ENCODE data around the gene DTL.

DTL gene

DNA sequence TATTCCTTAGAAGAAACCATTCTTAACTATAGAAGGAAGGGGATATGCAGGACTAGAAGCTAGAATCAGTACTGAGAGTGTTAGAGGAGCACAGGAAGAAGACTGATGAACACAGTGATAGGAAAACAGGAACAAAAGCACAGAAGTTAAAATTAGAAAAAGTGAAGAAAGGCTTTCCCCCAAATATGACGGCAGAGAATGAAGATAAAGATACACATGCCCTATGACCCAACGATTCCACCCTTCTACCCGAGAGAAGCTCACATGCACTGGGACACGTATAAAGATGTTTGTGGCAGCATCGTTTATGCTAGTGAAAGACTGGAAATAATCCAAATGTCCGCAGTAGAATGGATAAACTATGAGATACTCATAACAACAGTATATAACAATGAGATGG, 74.2 kb downstream of the DTL start:
- no peak overlapping the region for H3K4me3 ChIP-seq (ENCODE audit: low read length in 2 of 2)
- H3K27ac ChIP-seq (ENCODE audit: low read length), result no peak overlapping the region
- H3K27me3 ChIP-seq (ENCODE audit: control insufficient read depth in 1 of 2, insufficient read depth in 2 of 2, low read length in 2 of 2), result no peaks in the 10 kb centered on the region
- no peaks in the 10 kb centered on the region for H3K4me1 ChIP-seq (ENCODE audit: control insufficient read depth, insufficient read depth, low read length)
- H3K9ac ChIP-seq (ENCODE audit: low read length in 2 of 2), result no peak overlapping the region
- no peaks in the 10 kb centered on the region for H3K9me3 ChIP-seq (ENCODE audit: control insufficient read depth in 2 of 2, low read length in 2 of 2)
- H3K36me3 ChIP-seq (ENCODE audit: control insufficient read depth in 2 of 2, insufficient read depth in 2 of 2, low read length in 2 of 2), result no peaks in the 10 kb centered on the region

DNA sequence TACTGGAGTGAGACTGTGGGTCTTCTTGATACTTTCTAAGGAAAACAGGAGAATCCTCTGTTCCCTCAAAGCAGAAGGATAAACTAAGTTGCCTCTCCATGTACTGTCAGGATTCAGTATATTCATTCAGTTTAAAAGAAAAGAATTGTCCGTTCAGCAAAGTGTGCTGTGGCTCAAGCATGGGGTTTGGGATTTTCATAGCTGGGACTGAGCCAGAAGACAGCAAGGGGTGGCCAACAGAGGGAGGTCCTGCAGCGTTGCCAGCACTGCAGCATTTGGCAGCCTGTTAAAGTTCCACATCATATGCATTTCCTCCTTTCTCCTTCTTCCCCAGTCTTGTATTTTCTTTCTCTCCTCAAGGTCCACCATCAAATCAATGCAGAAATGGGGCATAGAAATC, 75.1 kb downstream of the DTL start:
- Histone ChIP-seq H3K4me3 (ENCODE audit: low read length in 2 of 2) (no peak overlapping the region), H3K9me3 (ENCODE audit: control insufficient read depth in 2 of 2, low read length in 2 of 2) (no peaks in the 10 kb centered on the region)

DNA sequence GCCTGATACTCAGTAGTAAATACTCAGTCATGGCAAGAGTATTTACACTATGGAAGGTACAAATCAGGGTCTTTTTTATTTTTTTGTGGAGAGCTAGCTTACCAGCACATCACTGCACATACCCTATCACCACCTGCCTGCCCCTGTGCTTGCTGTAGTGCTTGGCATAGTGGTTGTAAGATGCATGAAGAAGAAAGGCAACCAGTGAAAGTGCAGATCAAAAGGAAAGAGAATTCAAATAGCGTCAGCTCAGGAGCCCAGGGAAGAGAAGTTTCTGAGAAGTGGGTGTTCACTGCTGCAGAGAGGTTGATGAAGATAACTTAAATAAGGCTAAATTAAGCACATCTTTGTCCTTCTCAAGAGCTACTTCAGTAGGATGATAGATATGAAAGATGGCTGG, 76.0 kb downstream of the DTL start:
- H3K9ac ChIP-seq (ENCODE audit: low read length in 2 of 2), result no peak overlapping the region
- H3K4me1 ChIP-seq (ENCODE audit: control insufficient read depth, insufficient read depth, low read length), result no peaks in the 10 kb centered on the region
- H3K4me3 ChIP-seq (ENCODE audit: low read length in 2 of 2), result no peak overlapping the region

More for the DNA sequence above, 75.1 kb downstream of the DTL start:
- Histone ChIP-seq H3K27me3 (ENCODE audit: control insufficient read depth in 1 of 2, insufficient read depth in 2 of 2, low read length in 2 of 2) (no peaks in the 10 kb centered on the region), H3K36me3 (ENCODE audit: control insufficient read depth in 2 of 2, insufficient read depth in 2 of 2, low read length in 2 of 2) (no peaks in the 10 kb centered on the region), H3K27ac (ENCODE audit: low read length) (no peak overlapping the region), H3K9ac (ENCODE audit: low read length in 2 of 2) (no peak overlapping the region), H3K4me1 (ENCODE audit: control insufficient read depth, insufficient read depth, low read length) (no peaks in the 10 kb centered on the region)

DNA sequence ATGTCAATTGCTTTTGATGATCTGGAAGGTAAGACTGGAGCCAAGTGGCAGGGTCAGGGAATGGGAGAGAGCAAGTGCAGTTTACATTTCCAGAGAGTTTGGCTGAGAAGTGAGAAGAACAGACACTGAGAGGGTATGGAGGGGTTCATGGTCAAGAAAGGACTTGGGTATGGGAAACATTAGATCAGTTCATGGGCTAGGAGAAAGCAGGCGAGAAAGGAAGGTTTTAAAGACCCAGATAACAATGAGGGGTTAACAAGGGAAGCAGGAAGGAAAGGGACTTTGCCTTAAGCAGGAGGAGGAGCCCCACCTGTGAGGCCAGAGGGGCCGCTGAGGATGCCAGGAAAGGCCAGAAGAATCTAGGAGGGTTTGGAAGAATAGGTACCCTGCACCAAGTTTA, 78.2 kb downstream of the DTL start:
- no peaks in the 10 kb centered on the region for H3K9me3 ChIP-seq (ENCODE audit: control insufficient read depth in 2 of 2, low read length in 2 of 2)
- H3K27me3 ChIP-seq (ENCODE audit: control insufficient read depth in 1 of 2, insufficient read depth in 2 of 2, low read length in 2 of 2), result no peaks in the 10 kb centered on the region
- H3K36me3 ChIP-seq (ENCODE audit: control insufficient read depth in 2 of 2, insufficient read depth in 2 of 2, low read length in 2 of 2), result no peaks in the 10 kb centered on the region
- no peak overlapping the region for H3K27ac ChIP-seq (ENCODE audit: low read length)
- H3K4me3 ChIP-seq (ENCODE audit: low read length in 2 of 2), result no peak overlapping the region
- no peaks in the 10 kb centered on the region for H3K4me1 ChIP-seq (ENCODE audit: control insufficient read depth, insufficient read depth, low read length)
- no peak overlapping the region for H3K9ac ChIP-seq (ENCODE audit: low read length in 2 of 2)

More for the DNA sequence above, 76.0 kb downstream of the DTL start:
- Histone ChIP-seq H3K27me3 (ENCODE audit: control insufficient read depth in 1 of 2, insufficient read depth in 2 of 2, low read length in 2 of 2) (no peaks in the 10 kb centered on the region), H3K36me3 (ENCODE audit: control insufficient read depth in 2 of 2, insufficient read depth in 2 of 2, low read length in 2 of 2) (no peaks in the 10 kb centered on the region), H3K27ac (ENCODE audit: low read length) (no peak overlapping the region), H3K9me3 (ENCODE audit: control insufficient read depth in 2 of 2, low read length in 2 of 2) (no peaks in the 10 kb centered on the region)

DNA sequence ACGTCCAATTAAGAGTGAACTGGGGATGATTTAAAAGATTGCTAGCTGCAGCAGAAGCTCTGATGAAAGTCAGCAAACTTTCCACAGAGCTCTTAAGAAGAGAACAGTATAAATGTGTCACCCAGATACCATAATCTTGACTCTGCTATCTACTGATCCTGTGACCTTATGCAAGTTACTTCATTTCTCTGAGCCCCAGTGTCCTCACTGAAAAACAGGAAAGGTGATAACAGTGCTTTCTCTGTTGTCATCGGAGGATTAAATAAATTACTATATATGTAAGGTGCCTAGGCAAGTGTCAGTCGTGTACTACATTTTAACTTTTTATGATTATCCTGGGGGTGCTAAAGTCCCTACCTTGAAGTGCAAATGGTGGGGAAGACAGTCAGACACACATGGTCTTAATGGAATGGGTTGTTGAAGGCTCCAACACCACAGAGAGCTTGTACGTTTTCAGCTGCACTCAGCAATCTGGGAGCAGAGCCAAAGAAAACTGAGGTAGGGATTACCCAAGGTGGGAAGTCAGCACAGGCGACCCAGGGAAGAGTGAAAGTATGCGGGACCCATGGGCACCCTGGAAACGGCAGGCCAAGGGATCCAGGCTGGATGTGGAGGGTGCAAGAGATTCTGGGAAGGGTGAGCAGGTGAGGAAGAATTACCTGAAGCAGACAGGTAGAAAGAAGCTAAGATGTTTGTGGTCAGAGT, 82.8 kb downstream of the DTL start:
- no peak overlapping the region for H3K27ac ChIP-seq (ENCODE audit: low read length)
- H3K9me3 ChIP-seq (ENCODE audit: control insufficient read depth in 2 of 2, low read length in 2 of 2), result no peaks in the 10 kb centered on the region
- no peaks in the 10 kb centered on the region for H3K27me3 ChIP-seq (ENCODE audit: control insufficient read depth in 1 of 2, insufficient read depth in 2 of 2, low read length in 2 of 2)
- H3K4me1 ChIP-seq (ENCODE audit: control insufficient read depth, insufficient read depth, low read length), result peaks cover 8% of the 10 kb centered on the region
- no peak overlapping the region for H3K4me3 ChIP-seq (ENCODE audit: low read length in 2 of 2)
- no peak overlapping the region for H3K9ac ChIP-seq (ENCODE audit: low read length in 2 of 2)
- no peaks in the 10 kb centered on the region for H3K36me3 ChIP-seq (ENCODE audit: control insufficient read depth in 2 of 2, insufficient read depth in 2 of 2, low read length in 2 of 2)

DNA sequence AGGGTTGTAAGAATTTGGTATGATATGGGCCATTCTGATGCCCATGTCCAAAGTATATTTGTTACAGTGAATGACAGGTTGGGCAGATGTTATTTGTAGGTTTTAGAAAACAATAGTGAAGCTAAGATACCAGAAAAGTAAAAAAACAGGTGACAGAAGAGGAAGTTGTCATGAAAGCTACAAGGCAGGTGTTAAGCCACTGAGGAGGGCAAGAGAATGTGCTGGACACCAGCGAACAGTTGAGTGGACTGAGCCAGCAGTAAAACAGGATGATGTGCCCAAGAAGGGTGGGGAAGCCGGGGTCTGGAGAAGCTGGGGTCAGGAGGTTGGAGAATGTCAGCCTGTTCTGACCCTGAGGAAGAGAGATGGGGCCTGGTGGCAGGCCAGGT, 83.3 kb downstream of the DTL start:
- no peaks in the 10 kb centered on the region for H3K36me3 ChIP-seq (ENCODE audit: control insufficient read depth in 2 of 2, insufficient read depth in 2 of 2, low read length in 2 of 2)
- H3K9me3 ChIP-seq (ENCODE audit: control insufficient read depth in 2 of 2, low read length in 2 of 2), result no peaks in the 10 kb centered on the region
- no peak overlapping the region for H3K4me3 ChIP-seq (ENCODE audit: low read length in 2 of 2)
- peaks cover 8% of the 10 kb centered on the region for H3K4me1 ChIP-seq (ENCODE audit: control insufficient read depth, insufficient read depth, low read length)
- H3K27ac ChIP-seq (ENCODE audit: low read length), result no peak overlapping the region
- H3K9ac ChIP-seq (ENCODE audit: low read length in 2 of 2), result no peak overlapping the region
- no peaks in the 10 kb centered on the region for H3K27me3 ChIP-seq (ENCODE audit: control insufficient read depth in 1 of 2, insufficient read depth in 2 of 2, low read length in 2 of 2)

DNA sequence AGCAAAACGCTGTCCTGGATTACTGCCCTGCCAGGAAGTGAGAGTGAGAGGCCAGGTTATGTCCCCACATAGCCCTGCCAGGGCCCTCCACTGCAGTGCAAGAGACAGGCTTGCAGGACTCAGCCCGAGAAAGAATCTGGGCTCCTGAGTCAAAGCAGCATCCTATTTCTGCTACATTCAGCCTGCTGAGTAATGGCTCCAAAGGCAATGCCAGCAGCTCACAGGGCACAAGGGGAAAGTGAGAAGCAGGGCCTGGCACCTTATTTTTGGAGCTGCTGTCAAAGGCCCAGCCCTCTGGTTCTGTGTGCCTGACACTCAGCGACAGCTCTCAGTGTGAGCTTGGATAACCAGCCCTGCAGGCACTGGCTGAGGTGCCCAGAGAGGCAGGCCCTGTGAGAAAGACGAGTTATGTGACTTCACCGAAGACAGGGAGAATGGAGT, 83.9 kb downstream of the DTL start:
- Histone ChIP-seq H3K9me3 (ENCODE audit: control insufficient read depth in 2 of 2, low read length in 2 of 2) (no peaks in the 10 kb centered on the region), H3K4me3 (ENCODE audit: low read length in 2 of 2) (no peak overlapping the region), H3K4me1 (ENCODE audit: control insufficient read depth, insufficient read depth, low read length) (peaks cover 8% of the 10 kb centered on the region), H3K36me3 (ENCODE audit: control insufficient read depth in 2 of 2, insufficient read depth in 2 of 2, low read length in 2 of 2) (no peaks in the 10 kb centered on the region), H3K9ac (ENCODE audit: low read length in 2 of 2) (no peak overlapping the region), H3K27ac (ENCODE audit: low read length) (no peak overlapping the region), H3K27me3 (ENCODE audit: control insufficient read depth in 1 of 2, insufficient read depth in 2 of 2, low read length in 2 of 2) (no peaks in the 10 kb centered on the region)

DNA sequence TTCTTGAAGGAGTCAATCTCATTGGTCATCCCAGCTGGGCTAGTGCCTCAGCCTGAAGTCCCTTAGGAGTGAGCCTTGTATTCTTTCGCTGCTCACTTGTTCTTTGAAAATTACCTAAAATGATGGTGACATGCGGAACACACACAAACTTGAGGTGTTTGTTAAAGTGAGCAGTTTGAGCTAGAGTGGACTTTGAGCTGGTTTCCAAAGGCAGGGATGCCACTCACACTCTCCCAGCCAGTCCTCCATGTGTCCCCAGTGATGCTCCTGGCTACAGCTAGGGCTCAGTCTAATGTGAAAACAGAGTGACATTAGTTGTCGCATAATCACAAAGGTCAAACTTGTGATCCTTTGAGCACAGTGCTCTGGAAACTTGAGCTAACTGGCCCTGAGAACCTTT, 84.3 kb downstream of the DTL start:
- H3K36me3 ChIP-seq (ENCODE audit: control insufficient read depth in 2 of 2, insufficient read depth in 2 of 2, low read length in 2 of 2), result no peaks in the 10 kb centered on the region
- H3K9me3 ChIP-seq (ENCODE audit: control insufficient read depth in 2 of 2, low read length in 2 of 2), result no peaks in the 10 kb centered on the region
- H3K4me1 ChIP-seq (ENCODE audit: control insufficient read depth, insufficient read depth, low read length), result peaks cover 8% of the 10 kb centered on the region
- no peak overlapping the region for H3K9ac ChIP-seq (ENCODE audit: low read length in 2 of 2)
- H3K4me3 ChIP-seq (ENCODE audit: low read length in 2 of 2), result no peak overlapping the region
- H3K27ac ChIP-seq (ENCODE audit: low read length), result no peak overlapping the region
- no peaks in the 10 kb centered on the region for H3K27me3 ChIP-seq (ENCODE audit: control insufficient read depth in 1 of 2, insufficient read depth in 2 of 2, low read length in 2 of 2)

DNA sequence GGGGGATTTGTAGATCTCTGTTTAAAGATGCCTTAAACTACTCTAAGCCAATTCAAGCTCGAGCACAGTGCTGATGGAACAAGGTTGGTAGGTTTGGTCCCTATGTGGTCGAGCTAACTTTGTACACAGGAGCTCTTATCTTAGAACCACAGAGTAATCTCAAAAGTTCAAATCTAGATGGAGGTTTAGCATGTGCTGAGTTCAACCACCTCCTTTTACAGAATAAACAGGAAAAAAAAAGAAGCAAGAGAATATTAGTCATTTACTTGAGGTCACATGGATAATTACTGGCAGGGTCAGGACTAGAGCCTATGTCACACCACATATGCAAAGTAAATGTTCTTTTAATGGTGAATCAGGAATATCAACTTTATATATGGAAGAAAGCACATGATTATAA, 86.2 kb downstream of the DTL start:
- H3K9me3 ChIP-seq (ENCODE audit: control insufficient read depth in 2 of 2, low read length in 2 of 2), result no peaks in the 10 kb centered on the region
- H3K27ac ChIP-seq (ENCODE audit: low read length), result no peak overlapping the region
- peaks cover 8% of the 10 kb centered on the region for H3K4me1 ChIP-seq (ENCODE audit: control insufficient read depth, insufficient read depth, low read length)
- H3K4me3 ChIP-seq (ENCODE audit: low read length in 2 of 2), result no peak overlapping the region
- no peaks in the 10 kb centered on the region for H3K36me3 ChIP-seq (ENCODE audit: control insufficient read depth in 2 of 2, insufficient read depth in 2 of 2, low read length in 2 of 2)
- no peaks in the 10 kb centered on the region for H3K27me3 ChIP-seq (ENCODE audit: control insufficient read depth in 1 of 2, insufficient read depth in 2 of 2, low read length in 2 of 2)
- no peak overlapping the region for H3K9ac ChIP-seq (ENCODE audit: low read length in 2 of 2)

DNA sequence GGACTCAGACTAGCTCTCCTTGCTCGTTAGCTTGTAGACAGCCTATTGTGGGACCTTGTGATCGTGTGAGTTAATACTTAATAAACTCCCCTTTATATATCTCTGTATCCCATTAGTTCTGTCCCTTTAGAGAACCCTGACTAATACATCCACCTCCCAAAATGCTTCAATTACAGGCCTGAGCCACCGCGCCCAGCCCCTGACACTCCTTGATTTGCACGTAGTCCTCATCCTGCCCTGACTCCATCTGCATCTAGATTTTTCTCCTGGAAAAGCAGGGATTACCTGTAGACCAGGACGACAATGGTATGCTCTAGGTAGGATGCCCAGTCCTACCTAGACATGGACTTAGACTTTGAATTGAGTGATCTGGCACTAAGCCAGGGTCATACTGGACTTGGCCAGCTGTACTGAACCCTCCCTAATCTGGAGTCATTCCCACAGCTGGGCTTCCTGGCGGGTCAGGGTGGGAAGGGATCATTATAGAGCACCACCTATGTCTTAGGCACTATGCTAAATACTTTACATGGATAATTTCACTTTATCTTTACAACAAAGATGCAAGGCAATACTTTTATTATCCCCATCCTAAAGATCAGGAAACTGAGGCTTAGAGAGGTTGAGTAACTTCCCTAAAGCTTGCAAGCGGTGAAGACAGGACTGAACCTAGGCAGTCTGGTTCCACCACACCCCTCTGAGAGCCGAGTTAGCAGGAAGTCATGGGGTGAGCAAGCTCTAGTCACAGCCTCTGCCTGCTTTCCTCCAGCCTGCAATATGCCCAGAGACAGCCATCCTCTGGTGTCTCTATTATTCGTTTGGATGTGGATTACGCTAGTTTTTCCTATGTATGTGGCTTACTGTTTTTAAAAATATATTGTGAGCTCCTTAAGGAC, 89.4 kb downstream of the DTL start:
- no peak overlapping the region for H3K9ac ChIP-seq (ENCODE audit: low read length in 2 of 2)

DNA sequence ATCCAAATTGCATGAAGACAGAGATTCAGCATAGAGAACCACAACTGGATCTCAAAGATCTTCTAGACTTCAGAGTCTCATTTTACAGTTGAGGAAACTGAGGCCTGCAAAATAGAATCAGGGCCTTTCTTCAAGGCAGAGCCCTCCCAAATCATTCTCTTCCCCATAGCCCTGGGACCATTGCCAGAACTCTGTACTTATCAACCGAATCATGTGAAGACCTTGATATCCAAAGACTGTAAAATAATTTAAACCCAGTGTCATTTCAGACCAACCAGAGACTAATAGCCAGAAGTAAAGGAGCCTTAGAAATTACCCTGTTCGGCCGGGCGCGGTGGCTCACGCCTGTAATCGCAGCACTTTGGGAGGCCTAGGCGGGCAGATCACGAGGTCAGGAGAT, 90.1 kb downstream of the DTL start:
- Histone ChIP-seq H3K9me3 (ENCODE audit: control insufficient read depth in 2 of 2, low read length in 2 of 2) (no peaks in the 10 kb centered on the region), H3K27me3 (ENCODE audit: control insufficient read depth in 1 of 2, insufficient read depth in 2 of 2, low read length in 2 of 2) (no peaks in the 10 kb centered on the region), H3K9ac (ENCODE audit: low read length in 2 of 2) (no peak overlapping the region), H3K4me3 (ENCODE audit: low read length in 2 of 2) (no peak overlapping the region), H3K27ac (ENCODE audit: low read length) (no peak overlapping the region), H3K4me1 (ENCODE audit: control insufficient read depth, insufficient read depth, low read length) (no peaks in the 10 kb centered on the region), H3K36me3 (ENCODE audit: control insufficient read depth in 2 of 2, insufficient read depth in 2 of 2, low read length in 2 of 2) (no peaks in the 10 kb centered on the region)

More for the DNA sequence above, 89.4 kb downstream of the DTL start:
- Histone ChIP-seq H3K4me1 (ENCODE audit: control insufficient read depth, insufficient read depth, low read length) (no peaks in the 10 kb centered on the region), H3K36me3 (ENCODE audit: control insufficient read depth in 2 of 2, insufficient read depth in 2 of 2, low read length in 2 of 2) (no peaks in the 10 kb centered on the region), H3K9me3 (ENCODE audit: control insufficient read depth in 2 of 2, low read length in 2 of 2) (no peaks in the 10 kb centered on the region), H3K27me3 (ENCODE audit: control insufficient read depth in 1 of 2, insufficient read depth in 2 of 2, low read length in 2 of 2) (no peaks in the 10 kb centered on the region), H3K27ac (ENCODE audit: low read length) (no peak overlapping the region), H3K4me3 (ENCODE audit: low read length in 2 of 2) (no peak overlapping the region)
